GM18498 (cell line): ENCODE results near the gene GTSE1.

ENCODE experiments used
- ATAC-seq: cut with Tn5 transposase; IDR thresholded peaks from one replicate; pipeline ENCODE4 v1.9.1; 2021; ENCODE audit warnings: mild to moderate bottlenecking, moderate library complexity; ENCODE audit not compliant: unreplicated experiment

GTSE1 gene

DNA sequence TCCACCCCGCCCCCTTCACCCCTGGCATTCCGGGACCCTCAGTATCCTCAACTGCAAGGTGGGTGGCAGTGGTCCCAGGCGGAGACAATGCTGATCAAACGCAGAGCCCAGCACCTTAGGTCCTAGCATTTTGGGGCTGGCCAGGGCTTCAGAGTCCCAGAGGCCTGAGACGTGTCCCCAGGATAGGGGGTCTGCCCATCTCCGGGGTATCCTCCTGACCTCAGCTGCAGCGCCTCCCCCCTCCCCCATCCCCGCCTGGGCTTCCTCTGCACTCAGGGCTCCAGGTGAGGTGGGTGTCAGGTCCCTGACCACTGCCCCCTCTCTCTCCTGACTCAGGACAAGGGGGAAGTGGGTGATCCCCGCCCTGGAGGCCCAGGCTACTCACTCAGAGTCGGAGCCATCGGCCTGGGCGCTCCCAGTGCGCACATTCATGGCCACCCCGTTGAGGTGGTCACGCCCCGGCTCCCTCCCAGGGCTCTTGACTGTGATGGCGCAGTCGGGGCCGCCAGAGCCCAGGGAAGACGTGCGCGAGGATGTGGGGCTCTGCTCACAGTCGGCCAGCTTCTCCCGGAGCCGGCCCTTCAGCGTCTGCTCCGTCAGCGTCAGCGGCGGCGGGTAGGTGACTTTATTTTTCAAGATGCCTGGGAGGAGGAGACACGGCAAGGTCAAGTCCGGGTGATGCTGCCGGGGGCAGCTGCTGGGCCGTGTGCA is 67.1 kb downstream of the GTSE1 start:
- ATAC-seq, result no peak

DNA sequence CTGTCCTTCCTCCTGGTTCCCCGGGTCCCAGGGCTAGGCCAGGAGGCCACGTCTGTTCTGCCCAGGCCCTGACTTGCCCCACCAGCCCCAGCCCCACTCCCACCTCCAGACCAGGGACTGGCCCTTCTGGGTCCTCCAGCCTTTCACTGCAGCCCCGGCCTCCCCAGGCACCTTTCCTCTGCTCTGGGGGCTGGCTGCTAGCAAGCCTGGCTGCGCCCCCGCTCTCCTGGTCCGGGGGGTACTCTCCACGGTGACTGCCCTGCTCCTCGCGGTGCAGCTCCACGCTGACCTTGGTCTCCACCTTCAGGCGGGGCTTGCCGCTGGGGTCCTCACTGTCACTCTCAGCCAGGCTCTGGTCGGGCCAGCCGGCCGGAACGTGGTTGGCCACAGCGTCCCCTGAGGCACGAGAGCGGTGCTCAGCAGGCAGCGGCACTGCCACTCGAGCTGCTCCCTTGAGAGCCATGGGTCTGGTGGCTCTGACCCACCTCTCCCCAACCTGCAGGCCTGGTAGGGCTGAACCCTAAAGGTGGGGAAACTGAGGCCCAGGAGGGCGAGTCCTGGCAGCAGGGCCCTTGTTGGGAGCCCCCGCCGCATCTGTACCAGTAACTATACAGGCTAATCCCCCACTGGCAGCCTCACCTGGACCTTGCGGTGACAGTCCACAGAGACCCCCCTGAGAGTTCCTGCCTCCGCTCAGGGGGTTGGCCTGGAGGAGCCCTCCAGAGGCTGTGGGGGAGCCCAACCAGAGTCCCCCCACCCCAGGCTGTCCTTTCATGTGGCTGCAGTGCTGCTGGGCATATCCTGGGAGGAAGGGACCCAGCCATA is 67.9 kb downstream of the GTSE1 start:
- ATAC-seq, result no peak

DNA sequence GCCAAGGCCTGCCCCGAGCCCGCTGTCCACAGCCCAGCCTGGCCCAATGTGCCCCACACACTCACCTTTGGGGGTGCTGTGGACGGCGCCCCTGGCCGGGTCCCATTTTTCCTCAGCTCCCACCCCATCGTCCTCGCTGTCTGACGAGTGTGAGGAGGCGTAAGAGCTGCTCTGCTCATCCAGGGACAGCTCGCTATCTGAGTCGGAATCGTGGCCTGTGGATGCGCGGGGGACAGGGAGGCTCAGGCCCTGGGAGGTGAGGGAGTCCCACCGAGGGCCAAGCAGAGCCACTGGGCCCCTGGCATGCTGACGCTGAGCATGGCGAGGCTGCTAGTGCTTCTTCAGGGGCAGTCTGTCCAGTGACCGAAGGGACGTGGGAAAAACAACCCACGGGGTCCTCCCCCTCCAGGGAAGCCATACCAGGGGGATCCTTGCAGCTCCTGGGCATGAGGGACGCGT is 68.5 kb downstream of the GTSE1 start:
- ATAC-seq, result no peak

DNA sequence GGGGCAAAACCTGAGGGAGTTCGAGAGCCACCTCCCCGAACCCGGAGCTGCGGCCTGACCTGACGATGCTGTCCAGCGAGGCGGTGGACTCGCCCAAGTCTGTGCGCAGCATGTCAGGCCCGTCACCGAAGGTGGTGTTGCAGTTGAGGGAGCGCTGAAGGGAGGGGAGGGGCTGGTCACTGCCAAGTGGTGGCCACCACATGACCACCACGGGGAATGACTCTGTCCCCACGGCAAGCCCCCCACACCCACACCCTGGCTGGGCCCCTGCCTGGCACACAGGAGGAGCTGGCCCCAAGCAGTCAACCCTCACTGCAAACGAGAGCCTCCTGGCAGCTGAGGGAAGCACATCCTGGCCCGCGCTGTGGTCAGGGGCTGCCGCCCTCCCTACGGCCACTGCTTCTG is 69.7 kb downstream of the GTSE1 start:
- no peak for ATAC-seq

DNA sequence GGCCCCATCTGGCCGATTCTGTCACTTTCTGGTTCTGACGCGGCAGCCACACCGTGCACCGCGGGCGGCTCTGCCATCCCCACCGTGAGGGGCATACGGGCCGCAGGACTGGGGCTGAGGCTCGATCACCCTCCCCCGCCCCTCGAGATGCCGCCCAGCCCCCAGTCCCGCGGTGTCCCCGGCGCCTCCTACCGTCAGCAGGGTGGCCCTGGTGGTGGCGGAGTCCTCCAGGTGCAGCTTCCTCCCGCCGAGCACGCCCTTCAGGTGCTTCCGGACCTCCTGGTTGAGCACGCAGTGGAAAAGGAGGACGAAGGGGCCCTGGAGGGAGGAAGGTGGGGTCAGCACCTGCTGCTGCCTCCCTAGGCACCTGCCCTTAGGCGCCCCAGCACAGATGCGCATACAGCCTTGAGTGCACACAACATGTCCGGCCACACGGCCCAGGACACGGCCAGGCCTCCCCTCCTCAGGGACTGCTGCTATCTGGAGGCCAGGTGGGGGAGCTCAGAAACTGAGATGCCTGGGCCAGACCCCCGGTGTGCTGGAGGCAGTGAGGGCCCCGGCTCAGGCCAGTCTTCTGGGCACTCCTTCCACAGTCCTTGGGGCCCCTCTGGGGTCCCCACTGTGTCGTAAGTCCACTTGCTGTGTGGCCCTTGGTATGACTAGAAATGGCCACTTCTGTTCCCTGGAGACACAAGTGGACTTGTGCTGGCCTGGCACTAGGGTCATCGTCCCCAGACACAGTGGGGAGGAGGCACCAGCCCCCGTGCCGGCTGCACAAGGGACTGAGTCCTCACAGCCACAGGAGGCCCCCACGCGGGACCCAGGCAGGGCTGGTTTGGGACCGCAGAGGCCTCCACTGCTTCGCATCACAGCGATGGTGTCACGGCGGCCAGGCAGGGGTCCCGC is 70.4 kb downstream of the GTSE1 start:
- no peak for ATAC-seq

DNA sequence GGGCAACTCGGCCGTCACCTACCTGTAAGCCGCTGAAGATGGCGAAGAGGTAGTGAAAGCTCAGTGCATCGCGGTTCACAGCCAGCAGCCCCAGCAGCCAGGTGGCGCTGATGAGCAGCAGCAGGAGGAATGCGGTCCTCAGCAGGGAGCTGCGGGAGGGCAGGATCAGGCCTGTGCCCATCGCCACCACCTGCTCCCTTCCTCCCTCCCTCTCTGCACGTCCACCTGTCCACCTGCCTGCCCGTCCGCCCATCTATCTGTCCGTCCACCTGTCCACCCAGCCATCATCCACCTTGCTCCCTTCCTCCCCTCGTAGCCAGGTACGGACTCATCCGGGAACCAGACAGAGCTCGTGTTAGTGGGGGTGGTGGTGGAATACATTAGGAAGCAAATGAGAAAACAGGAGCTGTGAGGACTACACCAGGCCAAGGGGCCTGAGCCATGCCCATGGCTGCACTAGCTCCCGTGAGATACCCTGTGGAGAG is 71.1 kb downstream of the GTSE1 start:
- ATAC-seq, result no peak

DNA sequence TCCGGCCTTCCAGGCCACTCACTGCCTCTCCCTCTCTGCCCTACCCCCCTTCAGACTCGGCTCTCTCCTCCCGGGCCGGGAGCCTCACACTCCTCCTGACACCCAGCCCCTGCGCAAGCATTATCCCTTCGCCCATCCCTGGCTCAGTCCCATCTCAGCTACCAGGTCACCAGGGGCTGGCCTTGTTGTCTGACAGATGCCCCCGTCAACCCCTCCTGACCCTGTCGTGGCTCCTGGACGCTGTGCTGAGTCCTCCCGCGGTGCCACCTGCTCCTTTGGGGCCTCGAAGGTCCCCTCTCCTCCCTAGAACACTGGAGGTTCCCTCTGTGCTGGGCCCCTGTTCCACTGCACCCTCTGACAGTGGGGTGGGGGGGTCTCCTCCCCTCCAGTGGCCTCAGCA is 71.8 kb downstream of the GTSE1 start:
- ATAC-seq, result no peak

DNA sequence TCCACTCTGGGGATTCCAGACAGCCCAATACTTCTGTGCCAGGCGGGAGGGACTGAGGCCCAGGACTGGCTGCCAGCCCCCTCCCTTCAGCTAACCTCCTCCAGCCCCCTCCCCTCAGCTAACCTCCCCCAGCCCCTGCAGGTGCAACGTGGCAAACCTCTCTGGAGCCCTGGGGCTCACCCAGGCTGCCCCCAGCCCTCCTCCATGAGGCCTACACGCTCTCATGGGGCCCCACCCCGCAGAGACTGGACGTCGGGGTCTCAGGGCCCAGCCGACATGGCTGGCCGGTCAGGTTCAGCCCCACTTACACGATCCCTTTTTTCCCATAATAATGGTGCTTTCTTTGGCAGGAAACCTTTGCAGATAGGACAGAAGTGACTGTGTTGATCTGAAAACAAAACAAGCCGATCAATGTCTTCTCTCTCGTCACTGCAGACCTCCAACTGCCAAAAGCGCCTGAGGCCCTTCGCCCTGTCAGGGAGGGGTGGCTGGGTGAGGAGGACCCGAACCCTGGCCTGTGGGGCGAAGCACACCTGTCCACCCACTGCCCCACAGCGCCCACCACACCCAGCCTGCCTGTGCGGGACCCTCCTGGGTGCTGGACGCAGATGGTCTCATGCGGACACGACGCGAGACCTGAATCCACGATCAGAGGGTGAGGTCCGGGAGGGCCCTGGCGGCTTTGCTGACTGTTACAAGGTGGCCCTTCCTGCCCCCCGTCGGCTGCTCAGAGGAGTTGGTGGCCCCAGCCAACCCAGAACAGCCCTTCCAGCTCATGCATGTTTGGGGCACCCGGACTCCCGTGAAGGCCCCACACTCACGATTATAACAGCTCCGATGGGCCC is 72.4 kb downstream of the GTSE1 start:
- ATAC-seq, result no peak

DNA sequence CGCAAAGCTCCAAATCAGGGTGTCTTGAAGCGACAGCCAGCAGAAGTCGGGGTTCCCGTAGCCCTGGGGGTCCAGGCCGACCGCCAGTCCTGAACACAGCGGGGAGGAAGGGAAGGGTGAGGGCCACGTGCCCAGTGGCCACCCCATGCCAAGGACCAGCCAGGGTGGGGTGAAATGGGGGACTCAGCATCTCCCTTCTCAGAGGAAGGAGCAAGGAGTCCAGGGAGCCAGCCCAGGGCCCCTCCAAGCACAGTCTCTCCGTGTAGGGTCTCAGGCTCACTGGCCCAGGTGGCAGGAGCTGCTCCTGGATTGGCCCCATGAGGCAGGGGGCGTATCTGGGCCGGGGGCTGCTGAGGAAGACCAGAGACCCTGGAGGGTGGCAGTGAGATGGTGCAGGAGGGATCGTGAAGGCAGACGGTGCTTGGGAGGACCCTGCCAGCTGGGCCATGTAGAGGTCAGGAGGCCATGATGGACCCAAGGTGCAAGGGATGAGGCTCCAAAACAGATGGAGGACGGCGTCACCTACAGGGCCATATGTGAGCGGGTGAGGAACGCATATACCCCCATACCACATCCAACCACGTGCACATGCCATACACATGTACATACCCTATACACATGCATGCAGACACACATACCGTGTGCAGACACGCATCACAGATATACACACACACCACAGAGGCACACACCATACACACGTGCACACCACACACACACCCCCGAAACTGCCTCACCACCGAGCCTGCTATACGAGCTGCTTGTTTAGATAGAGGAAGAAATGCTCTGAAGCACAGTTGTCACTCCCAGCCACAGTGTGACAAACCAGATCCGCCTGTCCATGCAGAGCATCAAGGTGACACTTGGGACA is 73.3 kb downstream of the GTSE1 start:
- no peak for ATAC-seq

DNA sequence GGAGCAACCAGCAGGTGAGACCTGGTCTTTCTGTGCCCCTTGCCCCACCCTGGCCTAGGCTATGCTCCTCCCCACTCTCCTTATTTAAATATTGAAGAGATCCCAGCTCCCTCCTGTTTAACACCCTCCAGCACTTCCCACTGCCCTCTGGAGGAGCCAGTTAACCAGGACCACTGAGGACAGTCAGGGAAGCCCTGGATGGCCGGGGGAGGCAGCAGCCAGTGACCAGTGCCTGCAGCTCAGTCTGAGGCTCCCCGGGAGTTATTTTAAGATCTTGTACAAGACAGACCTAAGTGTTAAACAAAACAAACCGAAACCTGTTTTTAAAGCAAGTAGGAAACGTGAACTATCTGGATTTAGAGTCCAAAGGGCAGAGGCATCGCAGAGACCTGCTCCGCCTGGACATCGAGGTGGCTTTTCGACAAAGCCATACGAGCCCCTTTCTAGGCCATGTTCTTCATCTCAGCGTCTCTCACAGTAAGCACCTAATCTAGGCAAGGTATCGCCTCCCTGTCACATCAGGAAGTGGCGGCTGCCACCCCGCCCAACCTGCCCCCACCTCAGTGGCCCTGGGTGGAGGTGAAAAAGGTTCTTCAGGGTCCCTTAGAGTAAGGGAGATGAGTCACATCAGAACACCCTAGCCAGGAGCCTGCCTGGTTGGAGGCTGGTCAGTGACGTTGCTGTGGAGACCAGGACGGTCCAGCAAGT is 74.1 kb downstream of the GTSE1 start:
- no peak for ATAC-seq

DNA sequence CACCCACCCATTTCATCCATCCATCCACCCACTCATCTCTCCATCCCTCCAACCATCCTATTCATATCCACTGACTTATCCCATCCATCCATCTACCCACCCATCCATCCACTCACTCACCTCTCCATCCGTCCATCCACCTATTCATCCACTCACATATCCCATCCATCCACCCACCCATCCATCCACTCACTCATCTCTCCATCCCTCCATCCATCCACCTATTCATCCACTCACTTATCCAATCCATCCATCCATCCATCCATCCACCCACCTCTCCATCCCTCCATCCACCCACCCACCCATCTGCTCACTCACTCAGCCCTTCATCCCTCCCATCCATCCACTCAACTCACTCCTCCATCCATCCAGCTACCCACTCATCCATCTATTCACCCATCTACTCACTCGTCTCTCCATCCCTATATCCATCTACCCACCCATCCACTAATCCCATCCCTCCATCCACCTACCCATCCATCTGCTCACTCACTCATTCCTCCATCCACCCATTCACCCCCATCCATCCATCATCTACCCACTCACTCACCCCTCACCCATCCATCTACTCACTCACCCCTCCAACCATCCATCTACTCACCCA is 75.1 kb downstream of the GTSE1 start:
- no peak for ATAC-seq

DNA sequence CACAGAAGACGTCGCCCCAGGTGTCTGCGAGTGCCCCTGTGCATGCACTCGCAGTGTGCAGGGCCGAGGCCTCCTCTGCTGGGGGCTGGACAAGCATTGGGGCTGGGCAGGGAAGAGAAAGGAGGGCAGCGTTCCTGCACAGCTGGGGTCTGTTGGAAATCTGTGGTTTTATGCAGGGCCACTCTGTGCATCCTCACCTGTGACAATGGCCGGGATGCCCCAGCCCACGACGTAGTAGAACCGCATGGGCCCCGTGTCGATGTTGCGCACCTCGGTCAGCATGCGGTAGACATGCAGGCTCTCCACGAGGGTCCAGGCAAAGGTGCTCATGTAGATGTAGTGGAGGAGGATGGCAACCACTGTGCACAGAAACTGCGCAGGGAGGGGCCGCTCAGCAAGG is 76.0 kb downstream of the GTSE1 start:
- no peak for ATAC-seq

DNA sequence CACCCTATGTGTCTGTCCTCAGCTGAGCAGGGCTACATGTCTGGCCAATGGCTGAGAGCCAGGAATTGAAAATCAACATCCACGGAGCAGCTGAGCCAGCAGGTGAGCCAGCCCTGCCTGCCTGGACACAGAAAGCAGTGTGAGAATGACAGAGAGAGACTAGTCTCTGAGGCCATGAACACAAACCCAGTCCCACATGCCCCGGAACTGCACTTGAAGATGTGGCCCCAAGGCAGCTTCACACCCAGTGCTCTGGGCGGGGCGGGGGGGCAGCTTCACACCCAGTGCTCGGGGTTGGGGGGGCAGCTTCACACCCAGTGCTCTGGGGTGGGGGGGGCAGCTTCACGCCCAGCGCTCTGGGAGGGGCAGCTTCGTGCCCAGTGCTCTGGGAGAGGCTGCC is 76.5 kb downstream of the GTSE1 start:
- ATAC-seq, result no peak

DNA sequence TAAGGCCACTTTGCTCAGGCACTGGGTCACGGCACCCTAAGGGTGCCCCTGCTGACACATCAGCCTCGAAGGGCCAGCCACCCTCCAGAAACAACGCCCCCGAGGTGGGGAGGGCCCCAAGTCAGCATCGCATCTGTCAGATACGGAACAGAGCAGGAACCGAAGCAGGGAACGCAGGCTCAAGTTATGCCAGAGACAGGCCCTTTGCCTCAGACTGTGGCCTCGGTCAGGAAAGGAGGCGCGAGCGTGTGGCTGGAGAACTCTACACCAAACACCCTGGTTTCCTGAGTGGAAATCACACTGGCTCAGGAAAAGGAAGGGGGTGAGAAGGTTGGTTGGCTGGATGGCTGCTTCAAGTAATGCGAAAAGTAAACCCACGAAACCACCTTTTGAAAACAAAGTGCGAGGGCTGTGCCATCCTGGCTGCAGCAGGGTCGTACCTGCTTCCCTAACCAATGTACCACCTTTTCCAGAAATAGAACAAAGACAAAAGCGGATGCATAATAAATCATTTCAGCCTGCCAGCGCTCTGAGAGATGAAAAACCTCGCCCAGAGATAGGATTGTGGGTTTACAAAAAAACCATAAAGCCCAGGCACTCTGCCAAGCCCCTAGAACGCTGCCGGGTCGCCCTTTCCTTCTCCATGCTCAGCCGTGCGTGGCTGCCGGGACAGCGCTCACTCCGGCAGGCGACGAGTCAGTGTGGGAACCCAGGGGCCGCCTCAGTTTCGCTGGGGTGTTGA is 77.4 kb downstream of the GTSE1 start:
- no peak for ATAC-seq

DNA sequence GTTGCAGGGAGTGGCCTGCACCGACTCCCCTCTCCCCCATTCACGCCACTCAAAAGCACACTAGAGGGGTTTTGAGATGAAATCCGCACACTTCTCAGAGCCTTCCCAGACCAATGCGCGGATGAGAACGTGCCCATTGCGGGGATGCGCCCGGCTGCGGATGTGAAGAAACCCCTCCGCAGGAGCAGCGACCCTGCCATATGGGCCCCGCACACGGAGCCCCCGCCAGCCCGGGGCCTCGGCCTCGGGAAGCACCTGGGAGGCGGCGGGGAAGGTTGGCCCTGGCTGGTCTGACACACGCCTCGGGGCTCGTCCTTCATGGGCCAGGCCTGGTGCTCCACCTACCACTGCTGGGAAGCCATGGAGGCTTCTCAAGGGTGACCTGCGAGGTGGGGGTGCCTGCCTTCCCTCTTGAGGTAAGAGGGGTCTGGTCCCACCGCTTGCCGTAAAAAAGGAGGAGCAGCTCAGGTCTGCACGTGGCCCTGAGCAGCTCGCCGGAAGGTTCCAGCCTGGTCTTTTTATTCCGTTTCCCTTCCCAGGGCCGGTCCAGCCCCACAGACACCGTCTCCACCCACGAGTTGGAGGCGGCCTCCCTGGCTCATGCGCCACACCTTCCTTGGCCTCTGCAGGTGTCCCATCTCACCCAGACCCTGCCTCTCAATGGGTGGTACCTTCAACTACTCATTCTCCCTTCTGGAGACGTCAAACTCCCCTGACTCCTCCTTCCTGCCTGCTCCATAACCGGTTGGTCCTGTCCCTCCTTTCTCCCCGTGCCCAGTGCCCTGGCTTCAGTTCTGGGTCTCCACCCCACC is 78.2 kb downstream of the GTSE1 start:
- no peak for ATAC-seq

DNA sequence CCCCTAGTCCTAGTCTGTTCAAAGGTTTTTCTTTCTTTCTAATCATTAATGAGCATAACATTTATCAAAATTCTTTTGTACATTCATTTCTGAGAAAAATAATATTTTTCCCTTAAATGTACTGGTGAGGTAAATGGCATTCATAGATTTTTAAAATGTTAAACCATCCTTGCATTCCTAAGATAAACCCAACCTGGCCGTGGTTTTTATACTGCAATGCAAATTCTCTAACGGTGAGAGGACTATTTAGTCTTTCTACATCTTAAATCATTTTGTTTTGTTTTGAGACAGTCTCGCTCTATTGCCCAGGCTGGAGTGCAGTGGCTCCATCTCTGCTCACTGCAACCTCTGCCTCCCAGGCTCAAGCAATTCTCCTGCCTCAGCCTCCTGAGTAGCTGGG is 79.4 kb downstream of the GTSE1 start:
- no peak for ATAC-seq
